Heart right ventricle (tissue), 16 donors: ENCODE measurements around the gene RECQL5. TPM values are rescaled to one million over a fixed set of nuclear protein-coding genes. Genes with fewer than 3 reads are reported as not detected.

Experiments used
- ATAC-seq, 8 donors: fragments of 200-7000 bp; cut with Tn5 transposase; one replicate each; pipeline ENCODE4 v1.9.1; 2020; ENCODE audit warnings: mild to moderate bottlenecking in 8 of 8, moderate library complexity in 8 of 8, moderate number of reproducible peaks in 1 of 8
- DNase-seq, 2 donors: peaks; one replicate each; pipeline ENCODE4 v3.0.0-alpha.2; 2020
- H3K27ac ChIP-seq, 10 donors: fragments of 200-600 bp; sonication (generic) in 2 of 10; one replicate each; pipeline versions ENCODE4 v1.5.0 to v1.8.0; 2020 to 2022; ENCODE audit warnings: mild to moderate bottlenecking in 3 of 10
- H3K27me3 ChIP-seq, 7 donors: fragments of 200-600 bp; one replicate each; pipeline ENCODE4 v1.8.0; 2021 to 2022; ENCODE audit warnings: mild to moderate bottlenecking in 2 of 7
- H3K36me3 ChIP-seq, 9 donors: fragments of 200-600 bp; sonication (generic) in 1 of 9; one replicate each; pipeline versions ENCODE4 v1.5.0 to v1.8.0; 2020 to 2022; ENCODE audit warnings: mild to moderate bottlenecking in 2 of 9
- H3K4me1 ChIP-seq, 9 donors: fragments of 200-600 bp; sonication (generic) in 1 of 9; one replicate each; pipeline versions ENCODE4 v1.5.0 to v1.8.0; 2020 to 2022; ENCODE audit warnings: mild to moderate bottlenecking in 4 of 9
- H3K4me3 ChIP-seq, 10 donors: fragments of 200-600 bp; sonication (generic) in 2 of 10; one replicate each; pipeline versions ENCODE4 v1.5.0 to v1.8.0; 2020 to 2022; ENCODE audit warnings: mild to moderate bottlenecking in 7 of 10, moderate library complexity in 2 of 10
- H3K9me3 ChIP-seq, 11 donors: fragments of 200-600 bp in 10 of 11; sonication (generic) in 2 of 11; one replicate each; pipeline versions ENCODE4 v1.5.0 to v1.8.0; 2013 to 2022; ENCODE audit warnings: mild to moderate bottlenecking in 2 of 11, control low read depth in 1 of 11, moderate library complexity in 1 of 11
- CTCF ChIP-seq, 9 donors: fragments of 200-600 bp; sonication (generic) in 2 of 9; IDR thresholded peaks; one replicate each; pipeline versions ENCODE4 v1.5.0 to v1.8.0; 2021 to 2022; ENCODE audit warnings: antibody characterized with exemption in 9 of 9, mild to moderate bottlenecking in 5 of 9, moderate library complexity in 1 of 9
- WGBS, 2 donors: extraction: QIAGEN DNeasy Blood & Tissue Kit; methylation state at CpG; one replicate each; pipeline ENCODE4 v1.1.7; 2013; ENCODE audit warnings: inconsistent platforms in 1 of 2; 5-methylcytosine and 5-hydroxymethylcytosine counted together
- intact Hi-C, 10 donors: fragments of 100-400 bp; cut with DNase I; formaldehyde crosslinking; loops; one replicate each; pipeline versions ENCODE4 v1.11.1 to v1.14.2; 2022
- polyA plus RNA-seq, 2 donors: library from polyadenylated mRNA; stranded (reverse); fragments of 200-250 nt; gene quantifications; one replicate each; pipeline ENCODE4 v1.2.3, GENCODE V29; 2013
- total RNA-seq, 10 donors: library from RNA; stranded (reverse); fragmentation: NEBNext Ultra II Directional in 3 of 10; extraction: Animal tissue kit (Norgen Biotek cat#: 25700) in 3 of 10; gene quantifications; one replicate each; pipeline versions ENCODE4 v1.2.1 to v1.2.4, GENCODE V29; 2021 to 2023
- donor health status: Arrhythmogenic right ventricular cardiomyopathy.
- donor health status: ischemic (EF 13 %, LVEDD 7.1; RV severe dilation, severe dysfunction).
- donor health status: healthy with polysubstance abuse.
- donor health status: DM: no; HTN: yes; CAD: no.
- donor health status: DM: no; HTN: no; CAD: no.
- donor health status: ischemic (EF 25% LVEDD 6.9; RV normal size, moderate dysfunction).
- donor health status: ischemic (EF 25% LVEDD 5.7; RV mildly dilated, moderate dysfunction).
- donor health status: healthy.
- donor health status: DM: yes; HTN: yes; CAD: no.
- donor health status: Ischemic cardiomyopathy.
- donor health status: ischemic (EF 35%, LVEDD 5.7; RV mildly dilated, moderate dysfunction).
- donor health status: nonischemic (EF 11% LVEDD 7.7; RV severe dilation, severe dysfunction).
- donor health status: DM: yes; HTN: yes; CAD: no.
- donor health status: PGD.
- donor health status: ischemic (EF 29% LVEDD 5.4; RV normal size, mild dysfunction).
- donor health status: nonischemic (EF 23%, LVEDD 6.1; RV moderate dilation, normal function).

Gene RECQL5
- total and polyA plus RNA-seq, 12 donors, result 6.3 to 32.1 (median 10.7) TPM

GRCh38 chr17:75695141-75695829, 28.3 kb upstream of the RECQL5 start:
- 73 to 75% methylated on average over 7 of the region's 7 CpGs for WGBS, 2 donors
- H3K4me1 ChIP-seq, result peaks cover 24 to 97% (median 72%) of the 10 kb centered on the region in 9 donors
- intact Hi-C loops, result loop anchor here in 1 of 10 donors (10.0 kb wide), 1 partner anchor 60 kb away; the partner anchor contains the start of gene SMIM5

DNA sequence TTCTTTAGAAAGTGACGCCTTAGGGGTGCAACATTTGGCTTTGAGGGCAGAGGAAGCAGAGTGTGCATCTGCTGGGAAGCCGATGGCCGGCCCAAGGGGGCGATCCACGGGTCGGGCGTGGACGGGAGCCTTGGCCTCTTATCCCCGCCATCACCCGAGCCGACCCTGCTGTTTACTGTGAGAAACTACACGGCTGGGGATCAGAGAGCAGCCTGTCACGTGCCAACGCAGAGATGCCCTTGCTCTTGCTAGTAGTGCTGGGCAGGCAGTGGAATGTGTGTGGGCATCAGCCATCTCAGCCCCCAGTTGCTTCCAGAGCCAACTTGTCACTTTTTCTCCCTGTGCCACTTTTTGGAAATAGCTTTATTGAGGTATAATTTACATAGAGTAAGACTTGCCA, 27.6 kb upstream of the RECQL5 start:
- no peak for TF ChIP-seq CTCF (IDR thresholded peaks at IDR 0.05)
- intact Hi-C loops, result loop anchor here in 2 of 10 donors (5.0 to 10.0 kb wide), 2 partner anchors 38 to 60 kb away; partner anchors contain the start of gene SMIM5 (in 1 of the 2)
- Histone ChIP-seq H3K27me3 (no peaks in the 10 kb centered on the region), H3K9me3 (no peaks in the 10 kb centered on the region), H3K27ac (peak overlapping the region; percentile 58 to 97 (median 85)), H3K36me3 (peaks cover 0 to 86% (median 4%) of the 10 kb centered on the region in 9 donors), H3K4me1 (peaks cover 18 to 97% (median 72%) of the 10 kb centered on the region in 9 donors), H3K4me3 (no peak overlapping the region)
- WGBS, 2 donors, result 49 to 62% methylated on average over 14 of the region's 14 CpGs
- peak in 5 of 8 donors; percentile 16 to 54 (median 35) for ATAC-seq
- no peak for DNase-seq

More at GRCh38 chr17:75695141-75695829, 28.3 kb upstream of the RECQL5 start:
- ATAC-seq, result no peak
- DNase-seq, result no peak
- TF ChIP-seq CTCF (IDR thresholded peaks at IDR 0.05), result no peak
- no peaks in the 10 kb centered on the region for H3K9me3 ChIP-seq
- H3K27me3 ChIP-seq, result no peaks in the 10 kb centered on the region
- H3K36me3 ChIP-seq, result peaks cover 0 to 94% (median 9%) of the 10 kb centered on the region in 9 donors
- H3K4me3 ChIP-seq, result no peak overlapping the region
- H3K27ac ChIP-seq, result peak overlapping the region; percentile 38 to 97 (median 85)

- DNase-seq, result peak; percentile 76 to 78
- Histone ChIP-seq H3K27me3 (no peaks in the 10 kb centered on the region), H3K27ac (peak overlapping the region; percentile 58 to 97 (median 85)), H3K9me3 (no peaks in the 10 kb centered on the region), H3K4me3 (no peak overlapping the region), H3K36me3 (peaks cover 0 to 79% (median 4%) of the 10 kb centered on the region in 9 donors), H3K4me1 (peaks cover 18 to 97% (median 71%) of the 10 kb centered on the region in 9 donors)
- 56 to 59% methylated on average over 19 of the region's 19 CpGs for WGBS, 2 donors
- peak in 1 of 9 donors; percentile 29 for TF ChIP-seq CTCF (IDR thresholded peaks at IDR 0.05)
- intact Hi-C loops, result loop anchor here in 2 of 10 donors (5.0 to 10.0 kb wide), 2 partner anchors 39 to 59 kb away; partner anchors contain the start of gene SMIM5 (in 1 of the 2)
- ATAC-seq, result peak; percentile 73 to 91 (median 85)
Measured at GRCh38 chr17:75693500-75694481, 26.8 kb upstream of the RECQL5 start.

DNA sequence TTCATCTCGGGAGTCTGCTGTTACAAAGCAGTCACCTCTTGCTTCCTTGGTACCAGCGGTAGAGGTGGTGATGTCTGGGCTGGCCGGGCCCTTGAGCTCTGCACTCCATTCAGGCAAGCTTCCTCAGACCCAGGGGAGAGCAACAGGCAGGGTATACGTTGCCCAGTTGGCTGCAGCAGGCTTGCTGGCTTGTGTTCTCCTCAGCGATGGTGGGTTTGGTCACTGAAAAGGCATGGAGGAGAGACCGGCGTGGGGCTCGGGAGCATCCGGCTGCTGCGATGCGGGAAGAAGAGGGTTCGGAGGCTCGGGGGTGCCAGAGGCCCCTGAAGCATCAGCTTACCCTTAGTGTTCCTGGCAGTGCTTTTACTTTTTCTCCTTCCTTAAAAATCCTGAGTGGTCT, 26.0 kb upstream of the RECQL5 start:
- DNase-seq, result no peak
- peak overlapping the region; percentile 58 to 92 (median 84) for H3K27ac ChIP-seq

More for the DNA sequence above, 26.0 kb upstream of the RECQL5 start:
- H3K36me3 ChIP-seq, result peaks cover 0 to 73% (median 4%) of the 10 kb centered on the region in 9 donors
- intact Hi-C loops, result loop anchor here in 2 of 10 donors (5.0 to 10.0 kb wide), 2 partner anchors 39 to 58 kb away; partner anchors contain the start of gene SMIM5 (in 1 of the 2)
- H3K4me3 ChIP-seq, result no peak overlapping the region
- WGBS, 2 donors, result 76 to 81% methylated on average over 13 of the region's 13 CpGs
- peaks cover 18 to 98% (median 74%) of the 10 kb centered on the region in 9 donors for H3K4me1 ChIP-seq
- TF ChIP-seq CTCF (IDR thresholded peaks at IDR 0.05), result no peak
- ATAC-seq, result peak in 1 of 8 donors; percentile 7
- no peaks in the 10 kb centered on the region for H3K9me3 ChIP-seq
- H3K27me3 ChIP-seq, result no peaks in the 10 kb centered on the region
